SK-N-SH treated with all-trans-retinoic acid at 6 μM for 48 hours (cell line): ENCODE measurements around the gene SMARCAD1.

Experiments used
- ARNTL ChIP-seq: fragments of 450-650 bp; formaldehyde crosslinking; IDR thresholded peaks from 2 replicates; pipeline ENCODE4 v1.5.0; 2020; ENCODE audit warnings: low read depth, mild to moderate bottlenecking, moderate library complexity, borderline replicate concordance
- BACH2 ChIP-seq: fragments of 250-450 bp; sonication (Bioruptor Pico); IDR thresholded peaks from 2 replicates; pipeline ENCODE4 v1.9.0; 2021; ENCODE audit warnings: mild to moderate bottlenecking, borderline replicate concordance
- OSR1 ChIP-seq: fragments of 250-450 bp; sonication (Bioruptor Pico); IDR thresholded peaks from 2 replicates; pipeline ENCODE4 v1.8.0; 2022; ENCODE audit warnings: moderate library complexity, mild to moderate bottlenecking, inconsistent platforms
- PPARA ChIP-seq: fragments of 250-450 bp; sonication (Bioruptor Pico); IDR thresholded peaks from 2 replicates; pipeline ENCODE4 v1.5.0; 2020; ENCODE audit warnings: mild to moderate bottlenecking, borderline replicate concordance
- RARB ChIP-seq: fragments of 250-450 bp; sonication (Bioruptor Pico); IDR thresholded peaks from 2 replicates; pipeline ENCODE4 v1.8.0; 2021; ENCODE audit warnings: mild to moderate bottlenecking, moderate library complexity
- SNAI2 ChIP-seq: fragments of 250-450 bp; sonication (Bioruptor Pico); IDR thresholded peaks from 2 replicates; pipeline ENCODE4 v1.5.0; 2020; ENCODE audit warnings: mild to moderate bottlenecking, moderate library complexity
- TOX ChIP-seq: fragments of 250-450 bp; sonication (Bioruptor Pico); IDR thresholded peaks from 2 replicates; pipeline ENCODE4 v1.8.0; 2021; ENCODE audit warnings: mild to moderate bottlenecking, moderate library complexity, borderline replicate concordance
- ZC3H10 ChIP-seq: fragments of 250-450 bp; sonication (Bioruptor Pico); IDR thresholded peaks from 2 replicates; pipeline ENCODE4 v1.5.1; 2021; ENCODE audit warnings: mild to moderate bottlenecking, moderate library complexity
- ZFP3 ChIP-seq: fragments of 250-450 bp; sonication (Bioruptor Pico); IDR thresholded peaks from 2 replicates; pipeline ENCODE4 v1.5.0; 2020; ENCODE audit warnings: mild to moderate bottlenecking, moderate library complexity
- ZFP30 ChIP-seq: fragments of 450-650 bp; formaldehyde crosslinking; IDR thresholded peaks from 2 replicates; pipeline ENCODE4 v1.5.0; 2022; ENCODE audit warnings: mild to moderate bottlenecking, moderate library complexity
- ZNF565 ChIP-seq: fragments of 450-650 bp; formaldehyde crosslinking; conservative IDR thresholded peaks from 2 replicates; pipeline ENCODE4 v1.5.0; 2020; ENCODE audit warnings: low read depth, mild to moderate bottlenecking, moderate library complexity
- TF ChIP-seq, protein P1 (sequence below): fragments of 250-450 bp; sonication (Bioruptor Pico); IDR thresholded peaks from 2 replicates; pipeline ENCODE4 v1.8.0; 2020; ENCODE audit warnings: mild to moderate bottlenecking, moderate library complexity, borderline replicate concordance
- TF ChIP-seq, protein P2 (sequence below): fragments of 250-450 bp; sonication (Bioruptor Pico); IDR thresholded peaks from 2 replicates; pipeline ENCODE4 v1.5.0; 2020; ENCODE audit warnings: mild to moderate bottlenecking, moderate library complexity
- TF ChIP-seq, protein P3 (sequence below): fragments of 250-450 bp; sonication (Bioruptor Pico); IDR thresholded peaks from 2 replicates; pipeline ENCODE4 v1.8.0; 2021; ENCODE audit warnings: low read depth, mild to moderate bottlenecking, moderate library complexity, borderline replicate concordance

DNA sequence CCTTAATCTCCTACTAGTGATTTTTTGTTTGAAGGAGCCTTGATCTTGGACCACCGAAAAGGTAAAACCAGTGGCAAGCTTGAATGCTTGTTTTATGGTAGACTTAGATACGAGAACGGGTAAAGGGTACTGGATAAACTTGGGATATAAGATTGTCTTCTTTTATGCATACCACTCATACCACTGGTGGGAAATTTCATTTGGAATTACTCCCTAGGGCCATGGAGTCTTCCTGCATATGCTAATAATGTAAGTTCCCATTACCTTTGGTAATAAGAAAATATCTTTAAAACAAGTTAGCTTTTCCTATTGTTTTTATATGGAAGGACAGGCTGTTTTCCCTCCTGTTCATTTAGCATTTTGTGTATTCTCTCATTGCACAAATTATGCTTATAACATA is 11.7 kb downstream of the SMARCAD1 start:
- TF ChIP-seq ZFP30 (no peak), RARB (CRISPR knock-in tag) (no peak), OSR1 (CRISPR knock-in tag) (no peak), TOX (no peak), ZC3H10 (no peak), PPARA (CRISPR knock-in tag) (no peak), ZFP3 (CRISPR knock-in tag) (no peak), ARNTL (CRISPR knock-in tag) (no peak), ZNF565 (CRISPR knock-in tag) (no peak), SNAI2 (CRISPR knock-in tag) (no peak), BACH2 (CRISPR knock-in tag) (no peak)
- TF ChIP-seq, protein P1, sequence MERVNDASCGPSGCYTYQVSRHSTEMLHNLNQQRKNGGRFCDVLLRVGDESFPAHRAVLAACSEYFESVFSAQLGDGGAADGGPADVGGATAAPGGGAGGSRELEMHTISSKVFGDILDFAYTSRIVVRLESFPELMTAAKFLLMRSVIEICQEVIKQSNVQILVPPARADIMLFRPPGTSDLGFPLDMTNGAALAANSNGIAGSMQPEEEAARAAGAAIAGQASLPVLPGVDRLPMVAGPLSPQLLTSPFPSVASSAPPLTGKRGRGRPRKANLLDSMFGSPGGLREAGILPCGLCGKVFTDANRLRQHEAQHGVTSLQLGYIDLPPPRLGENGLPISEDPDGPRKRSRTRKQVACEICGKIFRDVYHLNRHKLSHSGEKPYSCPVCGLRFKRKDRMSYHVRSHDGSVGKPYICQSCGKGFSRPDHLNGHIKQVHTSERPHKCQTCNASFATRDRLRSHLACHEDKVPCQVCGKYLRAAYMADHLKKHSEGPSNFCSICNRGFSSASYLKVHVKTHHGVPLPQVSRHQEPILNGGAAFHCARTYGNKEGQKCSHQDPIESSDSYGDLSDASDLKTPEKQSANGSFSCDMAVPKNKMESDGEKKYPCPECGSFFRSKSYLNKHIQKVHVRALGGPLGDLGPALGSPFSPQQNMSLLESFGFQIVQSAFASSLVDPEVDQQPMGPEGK = no peak
- TF ChIP-seq, protein P2, sequence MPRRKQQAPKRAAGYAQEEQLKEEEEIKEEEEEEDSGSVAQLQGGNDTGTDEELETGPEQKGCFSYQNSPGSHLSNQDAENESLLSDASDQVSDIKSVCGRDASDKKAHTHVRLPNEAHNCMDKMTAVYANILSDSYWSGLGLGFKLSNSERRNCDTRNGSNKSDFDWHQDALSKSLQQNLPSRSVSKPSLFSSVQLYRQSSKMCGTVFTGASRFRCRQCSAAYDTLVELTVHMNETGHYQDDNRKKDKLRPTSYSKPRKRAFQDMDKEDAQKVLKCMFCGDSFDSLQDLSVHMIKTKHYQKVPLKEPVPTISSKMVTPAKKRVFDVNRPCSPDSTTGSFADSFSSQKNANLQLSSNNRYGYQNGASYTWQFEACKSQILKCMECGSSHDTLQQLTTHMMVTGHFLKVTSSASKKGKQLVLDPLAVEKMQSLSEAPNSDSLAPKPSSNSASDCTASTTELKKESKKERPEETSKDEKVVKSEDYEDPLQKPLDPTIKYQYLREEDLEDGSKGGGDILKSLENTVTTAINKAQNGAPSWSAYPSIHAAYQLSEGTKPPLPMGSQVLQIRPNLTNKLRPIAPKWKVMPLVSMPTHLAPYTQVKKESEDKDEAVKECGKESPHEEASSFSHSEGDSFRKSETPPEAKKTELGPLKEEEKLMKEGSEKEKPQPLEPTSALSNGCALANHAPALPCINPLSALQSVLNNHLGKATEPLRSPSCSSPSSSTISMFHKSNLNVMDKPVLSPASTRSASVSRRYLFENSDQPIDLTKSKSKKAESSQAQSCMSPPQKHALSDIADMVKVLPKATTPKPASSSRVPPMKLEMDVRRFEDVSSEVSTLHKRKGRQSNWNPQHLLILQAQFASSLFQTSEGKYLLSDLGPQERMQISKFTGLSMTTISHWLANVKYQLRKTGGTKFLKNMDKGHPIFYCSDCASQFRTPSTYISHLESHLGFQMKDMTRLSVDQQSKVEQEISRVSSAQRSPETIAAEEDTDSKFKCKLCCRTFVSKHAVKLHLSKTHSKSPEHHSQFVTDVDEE (CRISPR knock-in tag) = no peak
- TF ChIP-seq, protein P3, sequence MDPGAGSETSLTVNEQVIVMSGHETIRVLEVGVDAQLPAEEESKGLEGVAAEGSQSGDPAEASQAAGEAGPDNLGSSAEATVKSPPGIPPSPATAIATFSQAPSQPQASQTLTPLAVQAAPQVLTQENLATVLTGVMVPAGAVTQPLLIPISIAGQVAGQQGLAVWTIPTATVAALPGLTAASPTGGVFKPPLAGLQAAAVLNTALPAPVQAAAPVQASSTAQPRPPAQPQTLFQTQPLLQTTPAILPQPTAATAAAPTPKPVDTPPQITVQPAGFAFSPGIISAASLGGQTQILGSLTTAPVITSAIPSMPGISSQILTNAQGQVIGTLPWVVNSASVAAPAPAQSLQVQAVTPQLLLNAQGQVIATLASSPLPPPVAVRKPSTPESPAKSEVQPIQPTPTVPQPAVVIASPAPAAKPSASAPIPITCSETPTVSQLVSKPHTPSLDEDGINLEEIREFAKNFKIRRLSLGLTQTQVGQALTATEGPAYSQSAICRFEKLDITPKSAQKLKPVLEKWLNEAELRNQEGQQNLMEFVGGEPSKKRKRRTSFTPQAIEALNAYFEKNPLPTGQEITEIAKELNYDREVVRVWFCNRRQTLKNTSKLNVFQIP (CRISPR knock-in tag) = no peak
